NCI-H82 treated with DMSO at 0.1 percent for 48 hours (cell line): ENCODE measurements around the gene OR5AN1.
"Not testable (repeated sequence)": the region's sequence is repeated elsewhere in the genome, so short reads cannot be mapped to it uniquely, and the experiment has no call there.

ENCODE experiments used
- DNase-seq: peaks from one replicate; lab custom pipeline; 2025; ENCODE audit not compliant: unreplicated experiment; lab: John Stamatoyannopoulos, UW

OR5AN1 gene

GRCh38 chr11:59358595-59358994 is at the start of gene OR5AN1:
Gene OR5AN1, plus strand, starts transcription at chr11:59358895. Its CDS starts 5,564 bp downstream, at chr11:59364459.
- no peak for DNase-seq

GRCh38 chr11:59335001-59335400 is 23.7 kb upstream of the OR5AN1 start:
- DNase-seq, result no peak

- no peak for DNase-seq
Measured at GRCh38 chr11:59336176-59336575, 22.5 kb upstream of the OR5AN1 start.

- DNase-seq, result no peak
Measured at GRCh38 chr11:59336931-59337330, 21.8 kb upstream of the OR5AN1 start.

- not testable (repeated sequence) for DNase-seq
Measured at GRCh38 chr11:59349657-59350056, 9.0 kb upstream of the OR5AN1 start.

- no peak for DNase-seq
Measured at GRCh38 chr11:59355226-59355625, 3.5 kb upstream of the OR5AN1 start.

- no peak for DNase-seq
Measured at GRCh38 chr11:59356561-59356960, 2.1 kb upstream of the OR5AN1 start.

GRCh38 chr11:59358020-59358419 is 675 bp upstream of the OR5AN1 start:
- no peak for DNase-seq

GRCh38 chr11:59365232-59366018 is 6.7 kb downstream of the OR5AN1 start:
- DNase-seq, result no peak

- no peak for DNase-seq
Measured at GRCh38 chr11:59368238-59369022, 9.7 kb downstream of the OR5AN1 start.

- not testable (repeated sequence) for DNase-seq
Measured at GRCh38 chr11:59372324-59372723, 13.6 kb downstream of the OR5AN1 start.

- no peak for DNase-seq
Measured at GRCh38 chr11:59380263-59381059, 21.8 kb downstream of the OR5AN1 start.

- no peak for DNase-seq
Measured at GRCh38 chr11:59394186-59394585, 35.5 kb downstream of the OR5AN1 start.

GRCh38 chr11:59400461-59401261 is 42.0 kb downstream of the OR5AN1 start:
- no peak for DNase-seq

- no peak for DNase-seq
Measured at GRCh38 chr11:59401262-59401552, 42.5 kb downstream of the OR5AN1 start.

GRCh38 chr11:59403546-59403945 is 44.9 kb downstream of the OR5AN1 start:
- DNase-seq, result no peak

- DNase-seq, result no peak
Measured at GRCh38 chr11:59413646-59414045, 55.0 kb downstream of the OR5AN1 start.

GRCh38 chr11:59415111-59415510 is 56.4 kb downstream of the OR5AN1 start:
- no peak for DNase-seq

GRCh38 chr11:59416613-59417012 is 57.9 kb downstream of the OR5AN1 start:
- DNase-seq, result no peak

GRCh38 chr11:59417023-59417422 is 58.3 kb downstream of the OR5AN1 start:
- no peak for DNase-seq

- DNase-seq, result peak; percentile 37
Measured at GRCh38 chr11:59418156-59418555, 59.5 kb downstream of the OR5AN1 start.
